PC-3 (cell line): ENCODE measurements around the gene CSF1R. TPM values are rescaled to one million over a fixed set of nuclear protein-coding genes. Genes with fewer than 3 reads are reported as not detected.
A peak's percentile ranks its signal among the peaks of the same experiment; 100 is the strongest.

Experiments used
- ATAC-seq: fragments of 200-7000 bp; cut with Tn5 transposase; 2 replicates; pipeline ENCODE4 v1.9.1; 2020; ENCODE audit warnings: mild to moderate bottlenecking, moderate library complexity
- BruUV-seq: library from RNA; stranded (reverse); fragments of 400-500 nt; replicated peaks from 2 replicates; lab custom pipeline; 2021; lab: Mats Ljungman, UMichigan
- CTCF ChIA-PET: fragments of 300-600 bp; sonication (Branson Sonifier 250); formaldehyde crosslinking; loops from one replicate; lab custom pipeline; 2022; ENCODE audit warnings: antibody characterized with exemption; lab: Charles Lee
- POLR2A ChIA-PET: fragments of 300-600 bp; sonication (Branson Sonifier 250); formaldehyde crosslinking; loops from one replicate; lab custom pipeline; 2022; ENCODE audit warnings: antibody characterized with exemption; ENCODE audit not compliant: unreplicated experiment; lab: Charles Lee
- DNase-seq: peaks from one replicate; pipeline ENCODE4 v3.0.0-alpha.2; 2015
- H2AFZ ChIP-seq: fragments of 300-600 bp; sonication (generic); 2 replicates; pipeline ENCODE4 v1.6.0; 2016; ENCODE audit warnings: antibody characterized with exemption, low read length
- H3F3A ChIP-seq: fragments of 300-600 bp; sonication (generic); one replicate; pipeline ENCODE4 v1.6.0; 2017; ENCODE audit warnings: antibody characterized with exemption, low read length, control low read depth, mild to moderate bottlenecking; ENCODE audit not compliant: unreplicated experiment
- H3K27ac ChIP-seq: fragments of 300-600 bp; sonication (generic); 2 replicates; pipeline ENCODE4 v1.5.1; 2016; ENCODE audit warnings: mild to moderate bottlenecking, low read length
- H3K27me3 ChIP-seq: fragments of 300-600 bp; sonication (generic); 2 replicates; pipeline ENCODE4 v1.6.1; 2016; ENCODE audit warnings: low read length, mixed read lengths
- H3K36me3 ChIP-seq: fragments of 300-600 bp; sonication (generic); 2 replicates; pipeline ENCODE4 v1.6.1; 2016; ENCODE audit warnings: low read depth, mixed run types, low read length, mixed read lengths
- H3K4me1 ChIP-seq: fragments of 300-600 bp; sonication (generic); 2 replicates; pipeline ENCODE4 v1.5.1; 2016; ENCODE audit warnings: low read length; ENCODE audit not compliant: insufficient read depth
- H3K4me2 ChIP-seq: fragments of 300-600 bp; sonication (generic); 2 replicates; pipeline ENCODE4 v1.6.0; 2016; ENCODE audit warnings: low read length
- H3K4me3 ChIP-seq: fragments of 300-600 bp; sonication (generic); 2 replicates; pipeline ENCODE4 v1.5.1; 2016; ENCODE audit warnings: mild to moderate bottlenecking, low read length, mixed read lengths
- H3K79me2 ChIP-seq: fragments of 300-600 bp; sonication (generic); 2 replicates; pipeline ENCODE4 v1.6.1; 2017; ENCODE audit warnings: low read length, mixed read lengths
- H3K9ac ChIP-seq: fragments of 300-600 bp; sonication (generic); 2 replicates; pipeline ENCODE4 v1.6.0; 2016; ENCODE audit warnings: mild to moderate bottlenecking, low read length
- H3K9me2 ChIP-seq: fragments of 300-600 bp; sonication (generic); replicated peaks from 2 replicates; pipeline ENCODE4 v1.6.1; 2016; ENCODE audit warnings: mixed run types, low read length, mixed read lengths
- H3K9me3 ChIP-seq: fragments of 300-600 bp; sonication (generic); 2 replicates; pipeline ENCODE4 v1.6.1; 2016; ENCODE audit warnings: low read length, mixed read lengths
- H4K20me1 ChIP-seq: fragments of 300-600 bp; sonication (generic); 2 replicates; pipeline ENCODE4 v1.6.1; 2016; ENCODE audit warnings: low read length, mixed read lengths
- EZH2 ChIP-seq: fragments of 300-600 bp; sonication (generic); IDR thresholded peaks from one replicate; pipeline ENCODE4 v1.6.1; 2017; ENCODE audit warnings: antibody characterized with exemption, mild to moderate bottlenecking, low read length; ENCODE audit not compliant: unreplicated experiment
- EZH2phosphoT487 ChIP-seq: fragments of 300-600 bp; sonication (generic); IDR thresholded peaks from 2 replicates; pipeline ENCODE4 v1.6.1; 2018; ENCODE audit warnings: mild to moderate bottlenecking, antibody characterized with exemption, low read length, borderline replicate concordance
- intact Hi-C: fragments of 100-400 bp; cut with micrococcal nuclease; formaldehyde crosslinking; loops from 2 replicates; pipeline ENCODE4 v1.9.0; 2023
- total RNA-seq: library from RNA; depleted of rRNA; stranded (reverse); fragments of >200 nt; gene quantifications from 2 replicates; pipeline ENCODE4 v1.2.3, GENCODE V29; 2014
- TF ChIP-seq, protein P1 (sequence below): fragments of 300-600 bp; sonication (generic); conservative IDR thresholded peaks from 2 replicates; pipeline ENCODE4 v1.5.1; 2017; ENCODE audit warnings: antibody characterized with exemption, low read depth, mild to moderate bottlenecking, low read length

Gene CSF1R
- total RNA-seq, 1 experiment from 2014 or later: not detected

DNA sequence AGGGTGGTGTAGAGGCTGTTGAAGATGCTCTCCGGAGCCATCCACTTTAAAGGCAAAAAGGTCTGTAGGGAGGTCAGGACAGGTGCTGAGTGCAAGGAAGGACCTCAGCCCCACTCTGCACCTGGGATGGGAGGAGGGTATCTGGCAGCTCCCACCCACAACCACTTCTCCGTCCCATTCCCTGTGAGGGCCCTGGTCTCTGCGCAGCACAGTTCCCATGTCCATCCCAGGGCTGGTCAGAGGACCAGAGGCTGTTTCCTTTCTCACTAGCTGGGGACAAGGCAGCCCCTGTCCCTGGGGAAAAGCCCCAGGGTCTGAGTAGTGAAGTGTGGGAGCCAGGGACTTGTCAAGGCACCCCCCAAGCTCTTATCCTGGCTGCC, 33.7 kb upstream of the CSF1R start:
- Histone ChIP-seq H3K4me3 (no peak overlapping the region), H3K27me3 (no peaks in the 10 kb centered on the region), H3K4me2 (no peak overlapping the region), H3K27ac (no peak overlapping the region), H2AFZ (no peak overlapping the region), H3K9ac (no peak overlapping the region), H3K4me1 (no peaks in the 10 kb centered on the region), H3K9me2 (no peaks in the 10 kb centered on the region), H3K79me2 (no peaks in the 10 kb centered on the region), H3K9me3 (no peaks in the 10 kb centered on the region), H3K36me3 (no peaks in the 10 kb centered on the region), H3F3A (no peaks in the 10 kb centered on the region), H4K20me1 (no peaks in the 10 kb centered on the region)
- no peak for ATAC-seq
- TF ChIP-seq EZH2phosphoT487 (no peak), EZH2 (no peak)
- TF ChIP-seq, protein P1, sequence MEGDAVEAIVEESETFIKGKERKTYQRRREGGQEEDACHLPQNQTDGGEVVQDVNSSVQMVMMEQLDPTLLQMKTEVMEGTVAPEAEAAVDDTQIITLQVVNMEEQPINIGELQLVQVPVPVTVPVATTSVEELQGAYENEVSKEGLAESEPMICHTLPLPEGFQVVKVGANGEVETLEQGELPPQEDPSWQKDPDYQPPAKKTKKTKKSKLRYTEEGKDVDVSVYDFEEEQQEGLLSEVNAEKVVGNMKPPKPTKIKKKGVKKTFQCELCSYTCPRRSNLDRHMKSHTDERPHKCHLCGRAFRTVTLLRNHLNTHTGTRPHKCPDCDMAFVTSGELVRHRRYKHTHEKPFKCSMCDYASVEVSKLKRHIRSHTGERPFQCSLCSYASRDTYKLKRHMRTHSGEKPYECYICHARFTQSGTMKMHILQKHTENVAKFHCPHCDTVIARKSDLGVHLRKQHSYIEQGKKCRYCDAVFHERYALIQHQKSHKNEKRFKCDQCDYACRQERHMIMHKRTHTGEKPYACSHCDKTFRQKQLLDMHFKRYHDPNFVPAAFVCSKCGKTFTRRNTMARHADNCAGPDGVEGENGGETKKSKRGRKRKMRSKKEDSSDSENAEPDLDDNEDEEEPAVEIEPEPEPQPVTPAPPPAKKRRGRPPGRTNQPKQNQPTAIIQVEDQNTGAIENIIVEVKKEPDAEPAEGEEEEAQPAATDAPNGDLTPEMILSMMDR: no peak
- ChIA-PET POLR2A (no interaction called here), CTCF (interaction anchor here (0.6 kb wide), 1 partner anchor 291 kb away, joined by 4 read pairs; no protein-coding TSS in a partner anchor)
- intact Hi-C loops: no loop called here
- no peak for DNase-seq
- BruUV-seq: no TSS peak

DNA sequence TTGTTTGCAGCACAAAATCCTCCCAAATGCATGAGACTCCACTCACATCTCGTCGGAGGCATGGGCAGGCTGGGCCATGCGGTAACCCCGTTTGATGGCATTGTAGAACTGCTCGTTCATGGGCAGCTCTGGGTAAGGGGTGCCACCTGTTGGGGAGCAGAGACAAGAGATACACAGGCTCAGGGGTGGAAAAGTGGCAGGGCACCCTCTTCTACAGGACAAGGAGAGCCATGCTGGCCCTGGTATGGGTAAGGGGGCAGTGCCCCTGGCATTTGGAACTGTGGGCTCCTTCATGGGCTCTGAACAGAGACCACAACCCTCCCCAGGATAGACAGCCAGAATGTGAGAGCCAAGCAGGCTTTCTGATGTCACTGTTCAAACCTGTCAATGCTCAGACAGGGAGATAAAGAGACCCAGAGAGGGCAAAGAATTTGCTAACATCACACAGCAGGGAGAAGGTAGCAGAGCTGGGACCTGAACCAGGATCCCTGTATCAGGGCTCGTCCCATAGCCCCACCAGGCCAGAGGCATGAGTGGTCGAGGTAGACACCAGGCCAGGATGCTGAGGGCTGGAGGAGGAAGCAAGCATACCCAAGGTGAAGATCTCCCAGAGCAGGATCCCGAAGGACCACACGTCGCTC, 33.2 kb upstream of the CSF1R start:
- no peak for TF ChIP-seq EZH2
- no peak for TF ChIP-seq EZH2phosphoT487
- Histone ChIP-seq H3K4me3 (no peak overlapping the region), H4K20me1 (no peaks in the 10 kb centered on the region), H3K4me1 (no peaks in the 10 kb centered on the region), H3F3A (no peaks in the 10 kb centered on the region), H3K9me2 (no peaks in the 10 kb centered on the region), H3K27ac (no peak overlapping the region), H3K9ac (no peak overlapping the region), H3K9me3 (no peaks in the 10 kb centered on the region), H3K36me3 (no peaks in the 10 kb centered on the region), H3K79me2 (no peaks in the 10 kb centered on the region), H3K27me3 (no peaks in the 10 kb centered on the region), H2AFZ (no peak overlapping the region), H3K4me2 (no peak overlapping the region)
- CTCF ChIA-PET: interaction anchor here (0.6 kb wide), 1 partner anchor 291 kb away, joined by 4 read pairs; no protein-coding TSS in a partner anchor
- intact Hi-C loops: no loop called here
- no TSS peak for BruUV-seq
- peak; percentile 39; the same call in 1 of the 2 replicates for ATAC-seq
- POLR2A ChIA-PET: no interaction called here
- DNase-seq: no peak

GRCh38 chr5:150118561-150119229, 32.3 kb upstream of the CSF1R start:
- H3K4me1 ChIP-seq: no peaks in the 10 kb centered on the region
- ChIA-PET CTCF (no interaction called here), POLR2A (interaction anchor here (0.5 kb wide), 1 partner anchor 150 kb away, joined by 4 read pairs; no protein-coding TSS in a partner anchor)
- TF ChIP-seq, protein P1: no peak
- TF ChIP-seq EZH2phosphoT487 (no peak), EZH2 (no peak)
- BruUV-seq: no TSS peak
- H3K4me2 ChIP-seq: no peak overlapping the region
- no peaks in the 10 kb centered on the region for H3F3A ChIP-seq
- ATAC-seq (no peak), DNase-seq (no peak)
- H3K36me3 ChIP-seq: no peaks in the 10 kb centered on the region
- intact Hi-C loops: no loop called here
- H3K4me3 ChIP-seq: no peak overlapping the region
- no peak overlapping the region for H3K9ac ChIP-seq
- H4K20me1 ChIP-seq: no peaks in the 10 kb centered on the region
- H3K9me3 ChIP-seq: no peaks in the 10 kb centered on the region
- no peaks in the 10 kb centered on the region for H3K27me3 ChIP-seq
- no peaks in the 10 kb centered on the region for H3K79me2 ChIP-seq
- no peak overlapping the region for H2AFZ ChIP-seq
- no peak overlapping the region for H3K27ac ChIP-seq
- no peaks in the 10 kb centered on the region for H3K9me2 ChIP-seq
